HG03558 (cell line): ENCODE data around the gene OR51Q1.

Experiments
- ATAC-seq: cut with Tn5 transposase; IDR thresholded peaks from one replicate; pipeline ENCODE4 v1.9.1; 2021; ENCODE audit warnings: moderate number of reproducible peaks; ENCODE audit not compliant: unreplicated experiment; ENCODE audit errors: extremely low read depth

Gene OR51Q1

GRCh38 chr11:5421811-5422210 is at the start of gene OR51Q1:
Gene OR51Q1 (plus strand): TSS chr11:5422111. CDS start chr11:5422201, 90 bp downstream.
- ATAC-seq = no peak

- ATAC-seq = peak; percentile 82
Measured at GRCh38 chr11:5380740-5381342, 41.1 kb upstream of the OR51Q1 start.

- no peak for ATAC-seq
Measured at GRCh38 chr11:5383576-5383975, 38.3 kb upstream of the OR51Q1 start, which contains the start of gene OR51M1. Gene OR51M1 (plus strand): TSS chr11:5383812. CDS start chr11:5389399, 5,587 bp downstream.

- ATAC-seq = no peak
Measured at GRCh38 chr11:5384335-5384734, 37.6 kb upstream of the OR51Q1 start.

DNA sequence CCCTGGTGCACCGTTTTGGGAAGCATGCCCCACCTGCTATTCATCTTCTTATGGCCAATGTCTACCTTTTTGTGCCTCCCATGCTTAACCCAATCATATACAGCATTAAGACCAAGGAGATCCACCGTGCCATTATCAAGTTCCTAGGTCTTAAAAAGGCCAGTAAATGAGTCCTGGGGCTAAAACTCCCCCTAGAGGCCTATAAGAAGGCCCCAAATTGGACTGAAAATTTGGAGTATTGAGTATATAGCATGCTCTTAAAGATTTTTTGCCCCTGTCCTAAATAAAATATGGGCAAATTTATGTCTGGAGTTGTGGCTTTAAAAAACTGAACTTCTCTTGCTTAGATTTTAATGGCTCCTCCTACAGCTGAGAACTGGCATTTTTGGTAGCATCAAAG is 31.7 kb upstream of the OR51Q1 start:
- ATAC-seq = no peak

- no peak for ATAC-seq
Measured at GRCh38 chr11:5394091-5394490, 27.8 kb upstream of the OR51Q1 start.

DNA sequence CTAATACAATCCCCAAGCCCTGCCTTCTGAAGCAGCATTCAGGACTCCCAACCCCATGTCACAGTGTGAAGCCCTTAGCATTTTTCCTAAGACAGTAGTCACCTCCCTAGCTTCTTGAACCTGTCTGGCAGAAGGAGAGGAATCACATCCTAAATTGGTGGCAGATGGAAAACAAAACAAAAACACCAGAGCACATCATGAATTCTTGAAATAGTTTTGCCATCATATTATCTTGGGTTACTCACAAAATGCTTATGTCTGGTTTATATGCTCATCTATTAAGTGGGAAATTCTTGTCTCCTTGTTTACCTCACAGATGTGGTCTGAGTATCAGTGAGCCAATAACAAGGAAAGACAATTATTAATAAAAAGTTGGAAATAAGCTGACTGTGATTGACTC is 23.0 kb upstream of the OR51Q1 start:
- ATAC-seq = no peak

GRCh38 chr11:5405173-5405572 is 16.7 kb upstream of the OR51Q1 start:
- no peak for ATAC-seq

DNA sequence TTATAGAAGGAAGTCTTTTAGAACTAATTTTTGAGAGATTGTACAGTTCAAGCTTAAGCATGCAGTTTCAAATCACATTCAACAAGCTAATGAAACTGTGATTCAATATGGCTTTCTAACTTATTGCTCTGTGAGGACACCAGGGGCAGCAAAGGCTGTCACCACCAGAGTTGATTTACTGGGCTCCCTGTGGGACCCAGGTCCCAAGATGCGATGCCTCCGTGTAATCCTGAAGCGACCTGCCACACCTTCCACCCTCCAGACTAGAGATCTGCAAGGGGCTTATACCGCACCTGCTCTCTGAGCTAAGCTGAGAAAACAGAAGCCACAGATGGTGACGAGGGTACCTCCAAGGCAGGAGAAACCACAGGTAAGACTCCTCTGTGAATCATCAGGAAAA is 918 bp upstream of the OR51Q1 start:
- no peak for ATAC-seq

DNA sequence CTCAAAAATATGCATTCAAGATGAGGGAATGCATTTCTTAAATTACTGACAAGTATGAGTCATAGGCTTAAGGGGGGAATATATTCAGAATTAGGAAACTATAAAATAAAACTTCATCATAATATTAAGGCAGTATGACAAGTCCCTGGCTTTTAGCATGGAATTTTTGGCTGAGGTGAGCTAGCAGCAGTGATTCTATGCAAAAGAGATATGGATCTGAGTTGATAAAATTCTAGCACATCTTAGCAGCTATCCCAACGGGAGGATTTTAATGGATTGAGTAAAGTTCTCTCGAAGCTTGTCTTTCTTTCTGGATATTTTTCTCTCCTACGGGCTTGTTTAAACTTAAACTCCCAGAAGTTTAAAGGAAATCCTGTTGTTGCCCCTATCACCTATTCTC is 1.2 kb downstream of the OR51Q1 start:
- no peak for ATAC-seq

DNA sequence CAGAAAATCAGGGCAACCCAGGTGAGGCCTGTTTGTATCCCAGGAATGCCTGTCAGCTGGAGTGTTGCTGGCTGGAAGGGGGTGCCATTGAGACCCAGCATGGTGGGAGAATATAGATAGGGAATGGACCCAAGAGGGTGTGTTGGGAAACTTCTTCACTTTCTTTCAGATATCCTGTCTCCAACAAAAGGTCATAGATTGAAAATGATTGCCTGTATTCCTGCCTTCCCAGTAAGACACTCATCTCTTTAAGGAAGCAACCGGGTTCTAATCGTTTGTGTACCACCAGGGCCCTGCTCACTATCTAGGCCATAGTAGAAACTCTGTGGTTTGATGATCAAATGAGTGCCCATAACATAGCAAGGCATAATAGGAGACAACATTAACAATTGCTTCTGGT is 19.5 kb downstream of the OR51Q1 start, which contains the start of gene OR51I1:
Gene OR51I1 (minus strand): TSS at position 101 of the 400 bp plus-strand sequence. CDS start 0 bp downstream, at position 101.
- no peak for ATAC-seq

GRCh38 chr11:5443835-5444393 is 22.0 kb downstream of the OR51Q1 start:
- ATAC-seq = no peak

DNA sequence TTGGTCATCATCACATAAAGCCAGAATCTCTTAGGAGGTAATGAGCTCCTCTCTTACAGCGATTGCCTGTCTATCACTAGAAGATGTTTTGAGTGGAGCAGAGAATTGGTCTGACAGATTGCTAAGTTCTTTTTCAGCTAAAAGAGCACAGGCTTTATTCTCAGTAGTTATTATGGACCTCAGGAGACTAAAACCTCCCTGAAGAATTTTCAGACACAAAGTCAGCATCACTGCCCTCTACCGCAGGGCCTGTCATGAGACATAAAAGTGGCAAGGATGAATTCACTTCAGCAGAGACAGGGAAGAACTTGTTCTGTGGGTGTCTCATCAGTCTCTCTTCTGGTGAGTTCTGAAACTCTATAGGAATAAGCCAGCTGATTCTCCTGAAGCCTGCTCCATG is 27.1 kb downstream of the OR51Q1 start, which contains the start of gene OR51I2:
Gene OR51I2 (plus strand): TSS at position 301 of the 400 bp plus-strand sequence. CDS start 4,166 bp downstream, outside the sequence.
- ATAC-seq = no peak

- ATAC-seq = no peak
Measured at GRCh38 chr11:5449432-5449831, 27.5 kb downstream of the OR51Q1 start.

DNA sequence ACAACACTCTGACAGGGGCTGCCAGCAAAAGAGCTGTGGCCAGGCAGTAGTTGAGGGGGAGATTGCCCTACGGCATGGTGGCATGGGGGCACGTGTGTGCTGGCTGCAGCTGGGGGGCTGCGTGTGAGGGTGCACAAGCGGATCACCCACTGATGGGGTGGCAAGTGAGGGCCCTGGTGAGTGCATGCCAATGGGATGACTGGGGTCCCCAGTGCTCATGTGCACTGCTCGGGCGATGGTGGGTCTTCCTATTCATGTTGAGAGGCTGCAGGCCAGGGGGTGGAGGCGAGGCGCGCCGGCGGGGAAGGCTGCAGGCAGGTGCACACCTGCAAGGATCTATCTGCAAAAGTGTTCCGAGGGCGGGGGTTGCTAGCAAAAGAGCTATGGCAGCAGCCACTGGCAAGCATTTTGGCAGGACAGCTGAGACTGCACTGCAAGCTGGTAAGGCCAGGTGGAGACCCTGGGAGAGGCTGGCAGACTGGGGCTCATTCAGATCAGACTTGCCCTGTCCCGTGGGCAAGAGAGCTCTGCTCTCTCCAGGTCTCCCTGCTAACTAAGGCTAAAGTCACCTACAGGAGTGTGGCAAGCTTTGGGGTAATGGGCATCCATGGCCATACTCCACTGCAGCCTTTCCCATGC is 39.2 kb downstream of the OR51Q1 start:
- no peak for ATAC-seq

- no peak for ATAC-seq
Measured at GRCh38 chr11:5467527-5467926, 45.6 kb downstream of the OR51Q1 start.
